ENCODE measurements around the gene CDC14A. TPM values are rescaled to one million over a fixed set of nuclear protein-coding genes. Genes with fewer than 3 reads are reported as not detected.

The CDC14A gene
- total and polyA plus RNA-seq, 2 donors (not counting 3 experiments of a cell fraction or from before 2014, with no cell fraction given) = 3.4 to 13.9 TPM

DNA sequence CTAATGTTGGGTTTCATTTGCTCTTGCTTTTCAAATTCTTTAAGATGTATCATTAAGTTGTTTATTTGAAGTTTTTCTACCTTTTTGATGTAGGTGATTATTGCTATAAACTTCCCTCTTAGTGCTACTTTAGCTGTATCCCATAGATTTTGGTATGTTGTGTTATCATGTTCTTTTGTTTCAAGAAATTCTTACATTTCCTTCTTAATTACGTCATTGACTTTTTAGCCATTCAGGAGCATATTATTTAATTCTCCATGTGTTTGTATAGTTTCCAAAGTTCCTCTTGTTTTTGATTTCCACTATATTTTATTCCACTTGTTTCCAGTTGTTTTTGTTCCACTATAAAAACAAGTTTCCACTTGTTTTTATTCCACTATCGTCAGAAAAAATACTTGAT, 200.6 kb downstream of the CDC14A start:
- intact Hi-C loops (cut with micrococcal nuclease) = no loop called here
- no peak for DNase-seq (ENCODE audit: low read depth, low spot score)
- Histone ChIP-seq H3K9me1 (replicated peaks; ENCODE audit: control insufficient read depth, extremely low read depth, insufficient read depth, low read length) (no peaks in the 10 kb centered on the region), H3K4me1 (ENCODE audit: control insufficient read depth, extremely low read depth, insufficient read depth, low read length) (no peaks in the 10 kb centered on the region), H3K4me2 (ENCODE audit: insufficient read depth, low read length) (no peak overlapping the region), H3K9ac (replicated peaks; ENCODE audit: extremely low read depth, insufficient read depth, low read length) (no peak overlapping the region), H4K20me1 (replicated peaks; ENCODE audit: control insufficient read depth, extremely low read depth, insufficient read depth, low read length) (no peaks in the 10 kb centered on the region), H2AFZ (ENCODE audit: low read depth, low read length) (no peak overlapping the region), H3K79me2 (ENCODE audit: control insufficient read depth, insufficient read depth, low read length) (no peaks in the 10 kb centered on the region), H3K27ac (ENCODE audit: insufficient read depth, low read depth, low read length) (no peak overlapping the region), H3K27me3 (ENCODE audit: control insufficient read depth in 2 of 2, insufficient read depth in 2 of 2, low read length in 2 of 2) (no peaks in the 10 kb centered on the region), H3K36me3 (ENCODE audit: control insufficient read depth in 2 of 2, extremely low read depth in 1 of 2, insufficient read depth in 2 of 2, low read length in 2 of 2) (no peaks in the 10 kb centered on the region), H3K9me3 (replicated peaks; ENCODE audit: control insufficient read depth, insufficient read depth, low read length) (no peaks in the 10 kb centered on the region), H3K4me3 (replicated peaks in 1 of 3; ENCODE audit: insufficient read depth in 1 of 3, low read depth in 1 of 3, low read length in 3 of 3) (no peak overlapping the region)
- BruUV-seq (replicated peaks) = no TSS peak
- dilution Hi-C loops (cut with MboI; ENCODE audit: extremely low pct_ligation_motif_present, low sequenced_read_pairs) = no loop called here
- TF ChIP-seq FOS (IDR thresholded peaks at IDR 0.05; ENCODE audit: borderline replicate concordance, insufficient read depth, low read length) = no peak
- no peak for TF ChIP-seq EZH2 (IDR thresholded peaks at IDR 0.05; ENCODE audit: borderline replicate concordance, low read depth, low read length, severe bottlenecking)
- TF ChIP-seq MYC (IDR thresholded peaks at IDR 0.05; ENCODE audit: low read depth, low read length) = no peak
- no peak for TF ChIP-seq POLR2A (IDR thresholded peaks at IDR 0.05; ENCODE audit: low read depth, low read length)
- TF ChIP-seq, protein P1, sequence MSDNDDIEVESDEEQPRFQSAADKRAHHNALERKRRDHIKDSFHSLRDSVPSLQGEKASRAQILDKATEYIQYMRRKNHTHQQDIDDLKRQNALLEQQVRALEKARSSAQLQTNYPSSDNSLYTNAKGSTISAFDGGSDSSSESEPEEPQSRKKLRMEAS (IDR thresholded peaks at IDR 0.05; ENCODE audit: insufficient read depth, insufficient read length) = no peak
- TF ChIP-seq, protein P2, sequence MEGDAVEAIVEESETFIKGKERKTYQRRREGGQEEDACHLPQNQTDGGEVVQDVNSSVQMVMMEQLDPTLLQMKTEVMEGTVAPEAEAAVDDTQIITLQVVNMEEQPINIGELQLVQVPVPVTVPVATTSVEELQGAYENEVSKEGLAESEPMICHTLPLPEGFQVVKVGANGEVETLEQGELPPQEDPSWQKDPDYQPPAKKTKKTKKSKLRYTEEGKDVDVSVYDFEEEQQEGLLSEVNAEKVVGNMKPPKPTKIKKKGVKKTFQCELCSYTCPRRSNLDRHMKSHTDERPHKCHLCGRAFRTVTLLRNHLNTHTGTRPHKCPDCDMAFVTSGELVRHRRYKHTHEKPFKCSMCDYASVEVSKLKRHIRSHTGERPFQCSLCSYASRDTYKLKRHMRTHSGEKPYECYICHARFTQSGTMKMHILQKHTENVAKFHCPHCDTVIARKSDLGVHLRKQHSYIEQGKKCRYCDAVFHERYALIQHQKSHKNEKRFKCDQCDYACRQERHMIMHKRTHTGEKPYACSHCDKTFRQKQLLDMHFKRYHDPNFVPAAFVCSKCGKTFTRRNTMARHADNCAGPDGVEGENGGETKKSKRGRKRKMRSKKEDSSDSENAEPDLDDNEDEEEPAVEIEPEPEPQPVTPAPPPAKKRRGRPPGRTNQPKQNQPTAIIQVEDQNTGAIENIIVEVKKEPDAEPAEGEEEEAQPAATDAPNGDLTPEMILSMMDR (IDR thresholded peaks at IDR 0.05; ENCODE audit: extremely low read depth in 1 of 2, insufficient read depth in 1 of 2, low read depth in 1 of 2, low read length in 2 of 2) = no peak
- no peak for TF ChIP-seq POLR2AphosphoS5 (IDR thresholded peaks at IDR 0.05; ENCODE audit: insufficient read depth, low read depth, low read length)
- TF ChIP-seq GATA2 (IDR thresholded peaks at IDR 0.05; ENCODE audit: insufficient read depth, insufficient read length, low read depth, low read length) = no peak
- TF ChIP-seq JUN (IDR thresholded peaks at IDR 0.05; ENCODE audit: borderline replicate concordance, insufficient read depth, insufficient read length, low read depth) = no peak
- no peak for FAIRE-seq
- CTCF ChIA-PET = no interaction called here
- POLR2A ChIA-PET = no interaction called here

Measured in endothelial cell of umbilical vein (primary cell).